HepG2 (cell line): ENCODE data around the gene POLE3. TPM values are rescaled to one million over a fixed set of nuclear protein-coding genes. Genes with fewer than 3 reads are reported as not detected.

Experiments used
- BCL6 ChIP-seq: IDR thresholded peaks from 2 replicates; pipeline ENCODE4 v1.6.1; 2016; ENCODE audit warnings: missing genetic modification reagents, missing compliant biosample characterization
- CBFB ChIP-seq: sonication (generic); formaldehyde crosslinking; IDR thresholded peaks from 2 replicates; pipeline ENCODE4 v1.4.0; 2020; ENCODE audit warnings: missing genetic modification reagents
- FOSL2 ChIP-seq: sonication (generic); formaldehyde crosslinking; IDR thresholded peaks from 2 replicates; pipeline ENCODE4 v1.4.0; 2020; ENCODE audit warnings: missing genetic modification reagents
- FOXA3 ChIP-seq: IDR thresholded peaks from 2 replicates; pipeline ENCODE4 v1.6.1; 2016; ENCODE audit warnings: missing genetic modification reagents, missing compliant biosample characterization
- KDM5A ChIP-seq: fragments of 200-600 bp; sonication (generic); IDR thresholded peaks from 2 replicates; pipeline ENCODE4 v1.7.0; 2018; ENCODE audit warnings: antibody characterized with exemption, mild to moderate bottlenecking, low read length, borderline replicate concordance
- PLSCR1 ChIP-seq: sonication (generic); formaldehyde crosslinking; IDR thresholded peaks from 2 replicates; pipeline ENCODE4 v1.5.0; 2020; ENCODE audit warnings: missing genetic modification reagents, mild to moderate bottlenecking, borderline replicate concordance
- RAD21 ChIP-seq: fragments of 450-650 bp; formaldehyde crosslinking; IDR thresholded peaks from 2 replicates; pipeline ENCODE4 v1.5.0; 2020; ENCODE audit warnings: mild to moderate bottlenecking
- RARA ChIP-seq: IDR thresholded peaks from 2 replicates; pipeline ENCODE4 v1.6.1; 2016; ENCODE audit warnings: missing genetic modification reagents, missing compliant biosample characterization
- TFAP4 ChIP-seq: sonication (generic); IDR thresholded peaks from 2 replicates; pipeline ENCODE4 v1.6.1; 2016; ENCODE audit warnings: low read depth, borderline replicate concordance
- TFE3 ChIP-seq: IDR thresholded peaks from 2 replicates; pipeline ENCODE4 v1.6.1; 2016
- YEATS4 ChIP-seq: sonication (generic); formaldehyde crosslinking; IDR thresholded peaks from 2 replicates; pipeline ENCODE4 v1.4.0; 2020; ENCODE audit warnings: missing genetic modification reagents, borderline replicate concordance
- ZGPAT ChIP-seq: IDR thresholded peaks from 2 replicates; pipeline ENCODE4 v1.6.1; 2016; ENCODE audit warnings: mild to moderate bottlenecking
- ZNF414 ChIP-seq: sonication (generic); formaldehyde crosslinking; IDR thresholded peaks from 2 replicates; pipeline ENCODE4 v1.5.0; 2020; ENCODE audit warnings: missing genetic modification reagents
- ZNF543 ChIP-seq: sonication (generic); formaldehyde crosslinking; IDR thresholded peaks from 2 replicates; pipeline ENCODE4 v1.4.0; 2020; ENCODE audit warnings: mild to moderate bottlenecking, missing genetic modification reagents
- ZNF546 ChIP-seq: sonication (generic); formaldehyde crosslinking; conservative IDR thresholded peaks from 2 replicates; pipeline ENCODE4 v1.8.1; 2023; ENCODE audit warnings: mild to moderate bottlenecking, missing genetic modification reagents
- ZNF580 ChIP-seq: IDR thresholded peaks from 2 replicates; pipeline ENCODE4 v1.6.1; 2016; ENCODE audit warnings: low read depth, borderline replicate concordance
- ZNF7 ChIP-seq: IDR thresholded peaks from 2 replicates; pipeline ENCODE4 v1.6.1; 2016; ENCODE audit warnings: missing biosample characterization, missing genetic modification reagents
- ZSCAN9 ChIP-seq: IDR thresholded peaks from 2 replicates; pipeline ENCODE4 v1.6.1; 2016; ENCODE audit warnings: borderline replicate concordance
- polyA plus RNA-seq, 8 experiments: library from polyadenylated mRNA; depleted of rRNA in 3 of 8; stranded (reverse) in 7 of 8; unstranded in 1 of 8; fragments of >200 nt; fragmentation: Illumina TruSeq in 4 of 8; extraction: Trizol in 4 of 8; gene quantifications; 2 replicates each; pipeline versions ENCODE4 v1.2.1 to v1.2.3, GENCODE V29; 2011 to 2016; ENCODE audit warnings: low read depth in 4 of 8, missing spikeins in 1 of 8, mixed read lengths in 1 of 8; ENCODE audit not compliant: insufficient read depth in 1 of 8
- total RNA-seq, 5 experiments: library from RNA; depleted of rRNA; stranded (reverse); fragments of >200 nt; fragmentation: Illumina TruSeq; extraction: Trizol; gene quantifications; 2 replicates each; pipeline ENCODE4 v1.2.3, GENCODE V29; 2016; ENCODE audit warnings: low read depth in 1 of 5

The POLE3 gene
- total and polyA plus RNA-seq, 2 of the 13 experiments (the other 11 are each of a cell fraction or from before 2014, with no cell fraction given), result 36.0 to 77.2 TPM

- TF ChIP-seq ZGPAT (CRISPR knock-in tag), result peak; percentile 88
- peak; percentile 79; the same call in 1 of the 2 replicates for TF ChIP-seq ZNF546 (CRISPR knock-in tag)
- TF ChIP-seq RARA (CRISPR knock-in tag), result peak; percentile 21; the same call in 1 of the 2 replicates
- TF ChIP-seq CBFB (CRISPR knock-in tag), result peak; percentile 45; the same call in 1 of the 2 replicates
- no peak for TF ChIP-seq ZNF7
- TF ChIP-seq ZSCAN9, result peak; percentile 51; the same call in 1 of the 2 replicates
- no peak; the same call in 1 of the 2 replicates for TF ChIP-seq ZNF543
- TF ChIP-seq YEATS4, result peak; percentile 55; the same call in 1 of the 2 replicates
- TF ChIP-seq ZNF580 (CRISPR knock-in tag), result peak; percentile 80; the same call in 1 of the 2 replicates
- 0 out of 2 replicates have a peak, but pooled peaks have one; percentile 40 for TF ChIP-seq PLSCR1 (CRISPR knock-in tag)
- TF ChIP-seq FOSL2 (CRISPR knock-in tag), result 0 out of 2 replicates have a peak, but pooled peaks have one; percentile 25
- 0 out of 2 replicates have a peak, but pooled peaks have one; percentile 6 for TF ChIP-seq FOXA3
- TF ChIP-seq RAD21 (CRISPR knock-in tag), result peak; percentile 62
- TF ChIP-seq TFAP4, result peak; percentile 66; the same call in 1 of the 2 replicates
- peak; percentile 77 for TF ChIP-seq TFE3
- TF ChIP-seq BCL6, result peak; percentile 15; the same call in 1 of the 2 replicates
- TF ChIP-seq KDM5A, result peak; percentile 59; the same call in 1 of the 2 replicates
- peak; percentile 59; the same call in 1 of the 2 replicates for TF ChIP-seq ZNF414 (CRISPR knock-in tag)
Measured at GRCh38 chr9:113376634-113377567, 33.6 kb downstream of the POLE3 start, which contains the start of gene HDHD3 (continued).
